HUES6 (cell line): ENCODE data around the gene CCPG1.

ENCODE experiments used
- H3K27ac ChIP-seq: 2 replicates; pipeline ENCODE4 v1.7.0; 2013; ENCODE audit warnings: low read depth, mild to moderate bottlenecking, low read length, inconsistent platforms
- H3K27me3 ChIP-seq: 2 replicates; pipeline ENCODE4 v1.6.1; 2013; ENCODE audit warnings: low read length; ENCODE audit not compliant: control insufficient read depth, insufficient read depth
- H3K36me3 ChIP-seq: 2 replicates; pipeline ENCODE4 v1.6.1; 2013; ENCODE audit warnings: low read length; ENCODE audit not compliant: control insufficient read depth, insufficient read depth
- H3K4me1 ChIP-seq: 2 replicates; pipeline ENCODE4 v1.6.1; 2013; ENCODE audit warnings: low read length; ENCODE audit not compliant: control insufficient read depth, insufficient read depth
- H3K4me3 ChIP-seq: 2 replicates; pipeline ENCODE4 v1.5.1; 2013; ENCODE audit warnings: low read depth, low read length
- H3K9ac ChIP-seq: one replicate; pipeline ENCODE4 v1.6.1; 2013; ENCODE audit warnings: mild to moderate bottlenecking, low read length
- H3K9me3 ChIP-seq: 2 replicates; pipeline ENCODE4 v1.6.1; 2013; ENCODE audit warnings: low read depth, low read length; ENCODE audit not compliant: control insufficient read depth, insufficient read depth

CCPG1 gene

GRCh38 chr15:55383687-55384086 lies 24.5 kb downstream of the CCPG1 start:
- Histone ChIP-seq H3K4me3 (no peak overlapping the region), H3K4me1 (no peaks in the 10 kb centered on the region), H3K9ac (no peak overlapping the region), H3K27ac (no peak overlapping the region), H3K9me3 (no peaks in the 10 kb centered on the region), H3K36me3 (no peaks in the 10 kb centered on the region), H3K27me3 (no peaks in the 10 kb centered on the region)

- Histone ChIP-seq H3K27ac (no peak overlapping the region), H3K4me1 (no peaks in the 10 kb centered on the region), H3K4me3 (no peak overlapping the region), H3K27me3 (no peaks in the 10 kb centered on the region), H3K9me3 (no peaks in the 10 kb centered on the region), H3K9ac (no peak overlapping the region), H3K36me3 (no peaks in the 10 kb centered on the region)
Observed at GRCh38 chr15:55381595-55381994, 26.6 kb downstream of the CCPG1 start.

GRCh38 chr15:55379095-55379494 lies 29.1 kb downstream of the CCPG1 start:
- Histone ChIP-seq H3K9ac (no peak overlapping the region), H3K4me1 (no peaks in the 10 kb centered on the region), H3K27me3 (no peaks in the 10 kb centered on the region), H3K27ac (no peak overlapping the region), H3K4me3 (no peak overlapping the region), H3K9me3 (no peaks in the 10 kb centered on the region), H3K36me3 (peaks cover 7% of the 10 kb centered on the region; the same call in 1 of the 2 replicates)

- peaks cover 7% of the 10 kb centered on the region for H3K36me3 ChIP-seq
- no peaks in the 10 kb centered on the region for H3K4me1 ChIP-seq
- H3K27me3 ChIP-seq: no peaks in the 10 kb centered on the region
- no peaks in the 10 kb centered on the region for H3K9me3 ChIP-seq
- H3K4me3 ChIP-seq: no peak overlapping the region
- H3K9ac ChIP-seq: no peak overlapping the region
- H3K27ac ChIP-seq: no peak overlapping the region
Observed at GRCh38 chr15:55372701-55373440, 35.3 kb downstream of the CCPG1 start.

GRCh38 chr15:55366981-55367380 lies 41.2 kb downstream of the CCPG1 start:
- Histone ChIP-seq H3K36me3 (no peaks in the 10 kb centered on the region; the same call in 1 of the 2 replicates), H3K27me3 (no peaks in the 10 kb centered on the region), H3K4me3 (no peak overlapping the region), H3K9me3 (no peaks in the 10 kb centered on the region), H3K4me1 (no peaks in the 10 kb centered on the region), H3K9ac (no peak overlapping the region), H3K27ac (no peak overlapping the region)

GRCh38 chr15:55362641-55363040 lies 45.5 kb downstream of the CCPG1 start:
- Histone ChIP-seq H3K9me3 (no peaks in the 10 kb centered on the region), H3K27ac (no peak overlapping the region), H3K4me1 (peaks cover 7% of the 10 kb centered on the region), H3K36me3 (no peaks in the 10 kb centered on the region), H3K4me3 (no peak overlapping the region), H3K27me3 (no peaks in the 10 kb centered on the region), H3K9ac (no peak overlapping the region)

GRCh38 chr15:55361048-55361447 lies 47.1 kb downstream of the CCPG1 start:
- Histone ChIP-seq H3K27me3 (no peaks in the 10 kb centered on the region), H3K9me3 (no peaks in the 10 kb centered on the region), H3K4me3 (no peak overlapping the region), H3K36me3 (no peaks in the 10 kb centered on the region), H3K9ac (no peak overlapping the region), H3K27ac (no peak overlapping the region), H3K4me1 (peaks cover 7% of the 10 kb centered on the region)

GRCh38 chr15:55360256-55360655 lies 47.9 kb downstream of the CCPG1 start:
- H3K27ac ChIP-seq: 0 out of 2 replicates have a peak overlapping the region, but pooled peaks have one; percentile 33
- no peaks in the 10 kb centered on the region for H3K9me3 ChIP-seq
- peaks cover 7% of the 10 kb centered on the region for H3K4me1 ChIP-seq
- H3K9ac ChIP-seq: no peak overlapping the region
- no peak overlapping the region for H3K4me3 ChIP-seq
- H3K36me3 ChIP-seq: no peaks in the 10 kb centered on the region
- no peaks in the 10 kb centered on the region for H3K27me3 ChIP-seq

- Histone ChIP-seq H3K4me3 (no peak overlapping the region), H3K27ac (no peak overlapping the region), H3K9me3 (no peaks in the 10 kb centered on the region), H3K36me3 (no peaks in the 10 kb centered on the region), H3K27me3 (no peaks in the 10 kb centered on the region), H3K4me1 (peaks cover 7% of the 10 kb centered on the region), H3K9ac (no peak overlapping the region)
Observed at GRCh38 chr15:55358471-55358870, 49.7 kb downstream of the CCPG1 start.

- Histone ChIP-seq H3K4me1 (peaks cover 14% of the 10 kb centered on the region), H3K27ac (no peak overlapping the region), H3K9ac (no peak overlapping the region), H3K27me3 (no peaks in the 10 kb centered on the region), H3K4me3 (no peak overlapping the region), H3K9me3 (no peaks in the 10 kb centered on the region), H3K36me3 (no peaks in the 10 kb centered on the region)
Observed at GRCh38 chr15:55357774-55358173, 50.4 kb downstream of the CCPG1 start.

GRCh38 chr15:55356985-55357585 lies 51.1 kb downstream of the CCPG1 start:
- H3K9ac ChIP-seq: no peak overlapping the region
- no peak overlapping the region for H3K27ac ChIP-seq
- peaks cover 21% of the 10 kb centered on the region for H3K4me1 ChIP-seq
- H3K4me3 ChIP-seq: no peak overlapping the region
- no peaks in the 10 kb centered on the region for H3K36me3 ChIP-seq
- no peaks in the 10 kb centered on the region for H3K27me3 ChIP-seq
- H3K9me3 ChIP-seq: no peaks in the 10 kb centered on the region
